ENCODE measurements around the gene CORO2B. TPM values are rescaled to one million over a fixed set of nuclear protein-coding genes. Genes with fewer than 3 reads are reported as not detected.

The CORO2B gene
- total and polyA plus RNA-seq, 4 donors, result 15.9 to 53.6 (median 33.2) TPM

- H3K9me3 ChIP-seq (ENCODE audit: control insufficient read depth, insufficient read depth, low read length), result no peaks in the 10 kb centered on the region
- no peak for DNase-seq (ENCODE audit: low read depth in 4 of 6, low spot score in 6 of 6)
- 100% methylated on average over 1 of the region's 5 CpGs for WGBS (ENCODE audit: insufficient coverage)
- H3K36me3 ChIP-seq (ENCODE audit: control insufficient read depth, insufficient read depth, low read length), result peaks cover 5% of the 10 kb centered on the region
- no peak overlapping the region for H3K27ac ChIP-seq (ENCODE audit: low read depth, low read length)
- H3K4me3 ChIP-seq (ENCODE audit: low read depth, low read length), result no peak overlapping the region
- H3K27me3 ChIP-seq (ENCODE audit: control insufficient read depth, insufficient read depth, low read length), result no peaks in the 10 kb centered on the region
- peaks cover 48% of the 10 kb centered on the region for H3K4me1 ChIP-seq (ENCODE audit: control insufficient read depth, insufficient read depth, low read length)
Observed at GRCh38 chr15:68637767-68638404, 59.1 kb downstream of the CORO2B start.

GRCh38 chr15:68638953-68639515 lies 60.2 kb downstream of the CORO2B start:
- 95% methylated on average over 2 of the region's 2 CpGs for WGBS (ENCODE audit: insufficient coverage)
- Histone ChIP-seq H3K9me3 (ENCODE audit: control insufficient read depth, insufficient read depth, low read length) (no peaks in the 10 kb centered on the region), H3K27ac (ENCODE audit: low read depth, low read length) (no peak overlapping the region), H3K4me1 (ENCODE audit: control insufficient read depth, insufficient read depth, low read length) (peaks cover 49% of the 10 kb centered on the region), H3K4me3 (ENCODE audit: low read depth, low read length) (no peak overlapping the region), H3K27me3 (ENCODE audit: control insufficient read depth, insufficient read depth, low read length) (no peaks in the 10 kb centered on the region), H3K36me3 (ENCODE audit: control insufficient read depth, insufficient read depth, low read length) (peaks cover 5% of the 10 kb centered on the region)
- DNase-seq (ENCODE audit: low read depth in 4 of 6, low spot score in 6 of 6), result no peak

GRCh38 chr15:68639926-68640600 lies 61.3 kb downstream of the CORO2B start:
- H3K27ac ChIP-seq (ENCODE audit: low read depth, low read length), result peak overlapping the region; percentile 80
- DNase-seq (ENCODE audit: low read depth in 4 of 6, low spot score in 6 of 6), result no peak
- no peak overlapping the region for H3K4me3 ChIP-seq (ENCODE audit: low read depth, low read length)
- WGBS (ENCODE audit: insufficient coverage), result 59% methylated on average over 6 of the region's 7 CpGs
- H3K9me3 ChIP-seq (ENCODE audit: control insufficient read depth, insufficient read depth, low read length), result no peaks in the 10 kb centered on the region
- H3K36me3 ChIP-seq (ENCODE audit: control insufficient read depth, insufficient read depth, low read length), result peaks cover 8% of the 10 kb centered on the region
- H3K27me3 ChIP-seq (ENCODE audit: control insufficient read depth, insufficient read depth, low read length), result no peaks in the 10 kb centered on the region
- H3K4me1 ChIP-seq (ENCODE audit: control insufficient read depth, insufficient read depth, low read length), result peaks cover 45% of the 10 kb centered on the region

GRCh38 chr15:68640791-68641331 lies 62.1 kb downstream of the CORO2B start:
- peaks cover 38% of the 10 kb centered on the region for H3K4me1 ChIP-seq (ENCODE audit: control insufficient read depth, insufficient read depth, low read length)
- peaks cover 12% of the 10 kb centered on the region for H3K36me3 ChIP-seq (ENCODE audit: control insufficient read depth, insufficient read depth, low read length)
- WGBS (ENCODE audit: insufficient coverage), result 20% methylated on average over 4 of the region's 8 CpGs
- no peaks in the 10 kb centered on the region for H3K9me3 ChIP-seq (ENCODE audit: control insufficient read depth, insufficient read depth, low read length)
- DNase-seq (ENCODE audit: low read depth in 4 of 6, low spot score in 6 of 6), result peak in 2 of 6 donors; percentile 43 to 68
- H3K27me3 ChIP-seq (ENCODE audit: control insufficient read depth, insufficient read depth, low read length), result no peaks in the 10 kb centered on the region
- H3K4me3 ChIP-seq (ENCODE audit: low read depth, low read length), result no peak overlapping the region
- H3K27ac ChIP-seq (ENCODE audit: low read depth, low read length), result peak overlapping the region; percentile 80

- H3K27ac ChIP-seq (ENCODE audit: low read depth, low read length), result peak overlapping the region; percentile 80
- peaks cover 15% of the 10 kb centered on the region for H3K36me3 ChIP-seq (ENCODE audit: control insufficient read depth, insufficient read depth, low read length)
- H3K4me1 ChIP-seq (ENCODE audit: control insufficient read depth, insufficient read depth, low read length), result peaks cover 38% of the 10 kb centered on the region
- H3K27me3 ChIP-seq (ENCODE audit: control insufficient read depth, insufficient read depth, low read length), result no peaks in the 10 kb centered on the region
- H3K4me3 ChIP-seq (ENCODE audit: low read depth, low read length), result no peak overlapping the region
- DNase-seq (ENCODE audit: low read depth in 4 of 6, low spot score in 6 of 6), result no peak
- no peaks in the 10 kb centered on the region for H3K9me3 ChIP-seq (ENCODE audit: control insufficient read depth, insufficient read depth, low read length)
- 93% methylated on average over 6 of the region's 7 CpGs for WGBS (ENCODE audit: insufficient coverage)
Observed at GRCh38 chr15:68641376-68641775, 62.6 kb downstream of the CORO2B start.

- Histone ChIP-seq H3K27me3 (ENCODE audit: control insufficient read depth, insufficient read depth, low read length) (no peaks in the 10 kb centered on the region), H3K27ac (ENCODE audit: low read depth, low read length) (no peak overlapping the region), H3K4me3 (ENCODE audit: low read depth, low read length) (no peak overlapping the region), H3K36me3 (ENCODE audit: control insufficient read depth, insufficient read depth, low read length) (peaks cover 21% of the 10 kb centered on the region), H3K9me3 (ENCODE audit: control insufficient read depth, insufficient read depth, low read length) (no peaks in the 10 kb centered on the region), H3K4me1 (ENCODE audit: control insufficient read depth, insufficient read depth, low read length) (peaks cover 38% of the 10 kb centered on the region)
- DNase-seq (ENCODE audit: low read depth in 4 of 6, low spot score in 6 of 6), result no peak
- WGBS (ENCODE audit: insufficient coverage), result 63% methylated on average over 2 of the region's 5 CpGs
Observed at GRCh38 chr15:68642491-68642845, 63.7 kb downstream of the CORO2B start.

- Histone ChIP-seq H3K4me1 (ENCODE audit: control insufficient read depth, insufficient read depth, low read length) (peaks cover 38% of the 10 kb centered on the region), H3K27ac (ENCODE audit: low read depth, low read length) (no peak overlapping the region), H3K4me3 (ENCODE audit: low read depth, low read length) (no peak overlapping the region), H3K9me3 (ENCODE audit: control insufficient read depth, insufficient read depth, low read length) (no peaks in the 10 kb centered on the region), H3K36me3 (ENCODE audit: control insufficient read depth, insufficient read depth, low read length) (peaks cover 21% of the 10 kb centered on the region), H3K27me3 (ENCODE audit: control insufficient read depth, insufficient read depth, low read length) (no peaks in the 10 kb centered on the region)
- no peak for DNase-seq (ENCODE audit: low read depth in 4 of 6, low spot score in 6 of 6)
- 100% methylated on average over 5 of the region's 5 CpGs for WGBS (ENCODE audit: insufficient coverage)
Observed at GRCh38 chr15:68643216-68643830, 64.5 kb downstream of the CORO2B start.

GRCh38 chr15:68644083-68644904 lies 65.5 kb downstream of the CORO2B start:
- Histone ChIP-seq H3K36me3 (ENCODE audit: control insufficient read depth, insufficient read depth, low read length) (peaks cover 21% of the 10 kb centered on the region), H3K9me3 (ENCODE audit: control insufficient read depth, insufficient read depth, low read length) (no peaks in the 10 kb centered on the region), H3K27ac (ENCODE audit: low read depth, low read length) (no peak overlapping the region), H3K4me1 (ENCODE audit: control insufficient read depth, insufficient read depth, low read length) (peaks cover 31% of the 10 kb centered on the region), H3K27me3 (ENCODE audit: control insufficient read depth, insufficient read depth, low read length) (no peaks in the 10 kb centered on the region), H3K4me3 (ENCODE audit: low read depth, low read length) (no peak overlapping the region)
- no peak for DNase-seq (ENCODE audit: low read depth in 4 of 6, low spot score in 6 of 6)
- WGBS (ENCODE audit: insufficient coverage), result 90% methylated on average over 4 of the region's 8 CpGs

- Histone ChIP-seq H3K9me3 (ENCODE audit: control insufficient read depth, insufficient read depth, low read length) (no peaks in the 10 kb centered on the region), H3K27me3 (ENCODE audit: control insufficient read depth, insufficient read depth, low read length) (no peaks in the 10 kb centered on the region), H3K4me3 (ENCODE audit: low read depth, low read length) (no peak overlapping the region), H3K36me3 (ENCODE audit: control insufficient read depth, insufficient read depth, low read length) (peaks cover 21% of the 10 kb centered on the region), H3K4me1 (ENCODE audit: control insufficient read depth, insufficient read depth, low read length) (peaks cover 27% of the 10 kb centered on the region), H3K27ac (ENCODE audit: low read depth, low read length) (no peak overlapping the region)
- WGBS (ENCODE audit: insufficient coverage), result 88% methylated on average over 17 of the region's 17 CpGs
- no peak for DNase-seq (ENCODE audit: low read depth in 4 of 6, low spot score in 6 of 6)
Observed at GRCh38 chr15:68644996-68645395, 66.2 kb downstream of the CORO2B start.

All from spinal cord (tissue), 10 donors.